HG02970 (cell line): ENCODE data around the gene RTP2.

Experiments
- ATAC-seq: cut with Tn5 transposase; IDR thresholded peaks from one replicate; pipeline ENCODE4 v1.9.1; 2021; ENCODE audit warnings: mild to moderate bottlenecking, moderate library complexity, moderate number of reproducible peaks; ENCODE audit not compliant: unreplicated experiment, low FRiP score

RTP2 gene, protein sequence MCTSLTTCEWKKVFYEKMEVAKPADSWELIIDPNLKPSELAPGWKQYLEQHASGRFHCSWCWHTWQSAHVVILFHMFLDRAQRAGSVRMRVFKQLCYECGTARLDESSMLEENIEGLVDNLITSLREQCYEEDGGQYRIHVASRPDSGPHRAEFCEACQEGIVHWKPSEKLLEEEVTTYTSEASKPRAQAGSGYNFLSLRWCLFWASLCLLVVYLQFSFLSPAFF

GRCh38 chr3:187702507-187703033, at the start of gene RTP2:
RTP2 (minus strand) TSS chr3:187702557; CDS start chr3:187702128, 429 bp downstream.
- ATAC-seq, result no peak

DNA sequence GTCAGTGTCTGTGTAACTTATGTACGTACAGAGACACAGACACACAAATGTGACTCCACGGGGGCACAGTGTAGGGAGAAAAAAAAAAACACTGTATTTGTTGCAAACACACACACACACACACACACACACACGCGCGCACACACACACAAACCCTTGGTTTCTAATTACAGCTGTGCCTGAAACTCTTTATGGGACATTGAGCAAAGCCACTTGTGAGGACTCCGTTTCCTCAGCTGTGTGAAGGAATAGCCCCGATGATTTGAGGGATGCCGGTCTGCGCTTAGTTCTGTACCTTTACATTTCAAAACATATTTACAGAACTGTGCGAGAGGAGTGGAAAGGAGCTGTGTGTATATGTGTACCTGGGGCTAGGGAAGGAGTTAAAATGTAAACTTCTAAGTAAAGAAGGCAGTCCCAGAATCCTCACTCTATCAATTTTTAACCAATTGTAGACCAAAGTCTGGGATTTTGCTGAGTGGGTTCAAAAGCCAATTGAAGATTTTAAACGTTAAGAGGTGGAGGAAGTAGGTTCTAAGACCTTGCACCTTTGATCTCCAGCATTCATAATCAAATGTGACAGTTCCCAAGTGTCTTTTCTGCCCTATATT, 48.3 kb upstream of the RTP2 start:
- no peak for ATAC-seq

DNA sequence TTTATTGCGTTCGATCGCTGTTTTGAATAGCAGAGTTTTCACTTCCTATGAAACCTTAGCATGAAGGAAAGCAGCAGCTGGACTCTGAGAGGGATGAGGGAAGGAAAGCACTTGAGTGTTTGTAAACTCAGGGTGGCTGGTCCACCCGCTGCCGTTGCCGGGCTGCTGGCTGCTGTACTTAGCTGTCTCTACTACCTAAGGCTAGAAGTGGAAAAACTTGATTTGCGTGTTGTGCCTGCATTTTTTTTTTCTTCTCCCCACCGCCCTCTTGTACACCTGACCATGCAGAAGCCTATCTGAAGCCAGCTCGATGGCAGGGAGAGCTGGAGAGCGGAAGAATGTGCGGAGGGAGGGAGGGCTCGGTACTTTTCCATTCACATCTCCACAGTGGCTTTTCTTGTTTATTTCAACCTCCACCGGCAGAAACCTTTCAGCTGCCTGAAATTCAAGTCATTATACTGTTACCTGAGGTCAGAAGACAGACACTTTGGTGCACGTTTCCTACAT, 47.7 kb upstream of the RTP2 start:
- no peak for ATAC-seq

DNA sequence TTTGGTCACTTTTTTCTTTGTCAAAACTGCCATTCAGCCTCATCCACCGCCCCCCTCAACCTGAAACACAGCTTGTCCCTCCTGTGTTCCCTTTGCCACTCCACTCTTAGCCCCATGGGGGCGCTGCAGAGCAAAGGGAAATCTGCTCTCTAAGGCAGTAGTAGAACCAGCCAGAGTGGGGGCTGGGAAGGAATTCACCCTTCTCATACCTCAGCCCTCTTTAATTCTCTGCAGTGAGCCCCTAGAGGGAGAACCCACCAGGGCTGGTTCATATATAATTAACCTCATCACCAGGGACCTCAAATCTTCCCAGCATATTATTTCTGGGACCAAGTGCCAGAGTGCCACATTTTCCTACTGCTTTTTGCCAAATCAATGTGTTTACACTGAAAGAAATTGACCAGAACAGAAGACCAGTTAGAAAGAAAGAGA, 45.7 kb upstream of the RTP2 start:
- ATAC-seq, result no peak

GRCh38 chr3:187747506-187747905, 45.1 kb upstream of the RTP2 start:
- ATAC-seq, result no peak

DNA sequence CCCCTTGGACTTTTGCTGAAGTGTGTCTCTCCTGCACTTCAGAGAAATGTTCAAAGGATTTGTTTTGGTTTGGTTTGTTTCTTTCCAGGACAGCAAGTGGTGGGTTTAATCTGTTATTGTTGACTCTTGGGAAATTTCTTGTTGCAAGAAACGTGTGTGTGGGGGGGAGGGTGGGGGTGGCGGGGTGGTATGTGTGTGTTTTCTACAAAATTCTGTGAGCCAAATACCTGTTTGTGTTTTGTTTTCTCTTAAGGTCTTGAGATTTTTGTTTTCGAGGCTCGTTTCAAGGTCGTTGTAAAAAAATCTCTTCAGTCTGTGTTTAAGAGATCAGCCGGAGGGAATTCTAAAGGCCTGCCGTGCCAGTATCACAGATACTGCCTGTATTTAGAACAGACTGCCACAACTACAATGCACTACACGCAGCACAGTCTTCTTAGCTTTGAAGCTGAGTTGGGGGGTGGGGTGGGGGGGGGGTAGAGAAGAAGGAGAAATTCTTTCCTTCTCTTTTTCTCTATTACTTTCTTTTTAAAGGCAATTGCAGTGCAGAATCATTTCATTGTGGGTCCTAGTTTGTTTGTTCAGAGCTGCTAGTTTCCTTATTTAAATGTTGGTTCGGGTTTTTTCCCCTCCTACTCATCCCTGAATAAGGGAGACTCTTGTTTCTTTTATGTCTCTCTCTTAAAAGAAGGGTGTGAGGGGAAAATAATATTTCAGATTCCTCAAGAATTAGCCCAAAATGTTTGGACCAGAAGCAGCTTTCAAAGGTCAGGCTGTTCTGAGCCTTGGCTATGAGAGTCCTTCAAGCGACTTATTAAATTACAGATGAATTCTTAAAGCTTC, 44.3 kb upstream of the RTP2 start:
- no peak for ATAC-seq

DNA sequence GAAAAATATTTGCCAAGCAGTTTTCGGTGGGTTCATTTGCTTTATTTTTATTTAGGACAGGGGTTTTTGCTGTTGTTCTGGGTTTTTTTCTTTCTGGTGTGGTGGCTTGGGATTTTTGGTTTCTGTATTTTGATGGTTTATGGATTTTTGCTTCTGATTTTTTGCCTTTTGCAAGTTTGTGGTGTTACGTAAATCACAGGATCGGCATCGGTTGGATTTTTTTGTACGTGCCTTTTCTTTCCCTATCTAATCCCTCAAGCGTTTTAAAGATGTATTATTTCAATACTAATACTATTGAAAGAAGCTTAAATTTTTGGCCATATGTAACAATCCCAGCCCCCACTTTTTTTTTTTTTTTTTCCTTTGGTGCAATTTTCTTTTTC, 43.7 kb upstream of the RTP2 start:
- no peak for ATAC-seq

DNA sequence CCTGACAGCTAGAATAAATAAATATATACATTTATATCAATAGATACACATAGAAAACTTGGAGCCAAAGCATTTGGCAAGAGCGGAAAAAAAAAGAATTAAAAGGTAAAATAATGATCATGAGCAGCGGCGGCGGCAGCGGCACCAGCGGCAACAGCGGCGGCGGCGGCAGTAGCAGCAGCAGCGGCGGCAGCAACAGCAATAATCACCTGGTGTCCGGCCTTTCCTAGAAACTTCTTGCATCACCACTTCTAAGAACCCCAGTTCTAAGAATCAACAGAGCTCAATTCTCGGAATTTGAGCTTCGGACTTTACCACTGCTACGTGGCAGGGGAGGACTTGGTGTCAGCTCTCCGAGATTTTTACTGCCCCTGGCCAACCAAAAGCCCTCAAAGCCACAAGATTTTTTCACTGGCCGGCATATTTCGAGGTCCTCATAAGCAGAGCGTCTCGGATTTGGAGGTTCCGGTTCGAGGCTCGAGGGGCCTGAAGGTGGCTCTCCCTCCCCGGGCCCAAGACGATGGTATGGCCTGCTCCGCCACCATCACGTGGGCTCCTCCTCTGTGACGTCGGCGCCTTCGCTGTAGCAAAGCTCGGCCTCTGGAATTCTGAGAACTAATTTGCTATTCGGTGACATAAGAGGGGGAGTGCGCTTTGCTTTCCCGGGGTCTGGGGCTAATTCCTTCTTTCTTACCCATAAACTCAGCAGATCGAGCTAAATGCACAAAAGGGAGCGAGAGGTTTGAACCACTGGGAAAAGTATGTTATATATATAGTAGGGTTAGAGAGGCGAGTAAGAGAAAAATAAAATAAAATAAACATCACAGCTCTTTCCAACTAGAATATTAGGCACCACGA, 43.1 kb upstream of the RTP2 start, which contains the start of gene BCL6:
BCL6 (minus strand) TSS at position 268 of the 858 bp plus-strand sequence. CDS start 11,775 bp downstream, outside the sequence.
- peak; percentile 70 for ATAC-seq

DNA sequence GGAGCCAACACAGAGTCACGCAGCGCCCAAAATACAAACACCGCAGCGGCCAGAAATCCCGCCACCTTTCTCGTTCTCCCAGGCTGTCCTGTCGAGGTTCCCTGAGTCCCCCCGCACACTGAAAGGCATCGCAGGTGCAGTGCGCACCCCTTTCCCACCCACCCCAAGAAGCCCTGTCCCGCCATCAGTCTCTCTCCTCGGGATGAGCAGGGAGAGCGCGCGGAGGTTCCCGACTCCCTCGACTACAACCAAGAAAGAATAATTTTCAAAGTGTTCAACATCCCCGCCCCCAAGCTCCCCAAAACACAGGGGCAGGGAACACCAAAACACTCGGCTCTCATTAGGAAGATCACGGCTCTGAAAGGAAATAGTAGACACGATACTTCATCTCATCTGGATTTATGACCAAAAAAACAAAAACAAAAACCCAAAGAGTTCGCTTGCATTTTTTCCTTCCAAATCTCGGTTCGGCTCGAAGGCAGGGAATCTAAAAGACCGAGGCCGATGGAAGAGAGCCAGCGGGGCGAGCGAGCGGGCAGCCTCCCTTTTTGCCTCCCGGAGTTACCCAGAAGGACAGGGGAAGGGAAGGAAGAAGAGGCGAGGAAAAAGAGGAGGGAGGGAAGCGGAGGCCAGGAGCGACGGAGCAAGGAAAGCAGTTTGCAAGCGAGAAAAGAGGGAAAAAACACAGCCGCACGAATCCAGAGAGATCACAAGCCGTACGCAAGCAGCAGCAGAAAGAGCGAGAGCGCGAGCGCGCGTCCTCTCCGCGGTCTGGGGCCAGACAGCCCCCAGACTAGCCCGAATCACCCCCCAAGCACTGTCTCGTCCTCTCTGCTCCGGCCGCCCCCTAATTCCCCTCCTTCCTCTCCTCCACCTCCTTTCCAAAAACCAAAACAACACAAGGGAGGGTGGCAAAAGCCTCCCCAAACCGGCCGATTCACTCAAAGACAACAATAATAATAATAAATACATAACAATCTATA, 42.1 kb upstream of the RTP2 start:
- no peak for ATAC-seq

DNA sequence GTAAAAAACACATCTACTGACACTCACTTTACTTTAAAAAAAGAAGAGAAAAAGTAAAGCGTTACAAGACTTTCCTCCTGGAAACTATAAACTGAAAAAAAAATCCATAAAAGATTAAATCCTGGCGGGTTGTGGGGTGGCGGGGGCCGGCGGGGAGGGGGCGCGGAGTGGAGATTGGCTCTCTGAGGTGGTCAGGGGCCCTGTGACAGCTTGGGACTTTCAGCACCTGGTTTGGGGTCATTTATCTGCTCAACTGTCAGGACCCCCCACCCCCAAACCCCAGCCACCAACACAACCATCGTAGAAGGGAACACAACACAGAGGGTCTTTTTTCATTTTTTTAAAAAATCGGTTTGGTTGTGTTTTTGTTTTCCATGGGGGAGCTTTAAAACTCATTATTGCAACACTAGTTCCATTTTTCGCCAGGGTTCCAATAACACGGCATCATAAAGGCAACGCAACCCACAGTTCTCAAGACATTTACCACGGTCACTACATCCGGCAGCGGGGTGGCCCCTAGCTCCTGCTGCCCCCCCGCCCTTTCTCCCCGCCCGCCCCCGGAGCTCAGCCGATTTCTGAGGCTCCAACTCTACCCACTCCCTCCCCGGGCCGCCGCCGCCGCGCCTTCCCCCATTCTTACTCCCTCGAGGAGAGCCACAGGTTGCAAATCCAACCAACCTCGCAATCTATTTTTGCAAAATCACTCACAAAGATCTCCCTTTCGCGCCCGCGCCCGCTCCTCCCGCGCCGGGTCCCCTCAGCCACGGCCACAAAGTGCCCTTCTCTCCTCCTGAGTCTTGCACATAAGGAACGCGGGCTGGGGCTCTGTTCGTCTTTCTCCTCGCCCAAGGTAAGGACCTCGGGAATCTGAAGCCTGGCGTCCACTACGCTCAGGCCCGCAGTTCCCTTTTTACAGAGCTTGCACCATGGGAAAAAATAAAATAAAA, 41.1 kb upstream of the RTP2 start:
- ATAC-seq, result no peak

DNA sequence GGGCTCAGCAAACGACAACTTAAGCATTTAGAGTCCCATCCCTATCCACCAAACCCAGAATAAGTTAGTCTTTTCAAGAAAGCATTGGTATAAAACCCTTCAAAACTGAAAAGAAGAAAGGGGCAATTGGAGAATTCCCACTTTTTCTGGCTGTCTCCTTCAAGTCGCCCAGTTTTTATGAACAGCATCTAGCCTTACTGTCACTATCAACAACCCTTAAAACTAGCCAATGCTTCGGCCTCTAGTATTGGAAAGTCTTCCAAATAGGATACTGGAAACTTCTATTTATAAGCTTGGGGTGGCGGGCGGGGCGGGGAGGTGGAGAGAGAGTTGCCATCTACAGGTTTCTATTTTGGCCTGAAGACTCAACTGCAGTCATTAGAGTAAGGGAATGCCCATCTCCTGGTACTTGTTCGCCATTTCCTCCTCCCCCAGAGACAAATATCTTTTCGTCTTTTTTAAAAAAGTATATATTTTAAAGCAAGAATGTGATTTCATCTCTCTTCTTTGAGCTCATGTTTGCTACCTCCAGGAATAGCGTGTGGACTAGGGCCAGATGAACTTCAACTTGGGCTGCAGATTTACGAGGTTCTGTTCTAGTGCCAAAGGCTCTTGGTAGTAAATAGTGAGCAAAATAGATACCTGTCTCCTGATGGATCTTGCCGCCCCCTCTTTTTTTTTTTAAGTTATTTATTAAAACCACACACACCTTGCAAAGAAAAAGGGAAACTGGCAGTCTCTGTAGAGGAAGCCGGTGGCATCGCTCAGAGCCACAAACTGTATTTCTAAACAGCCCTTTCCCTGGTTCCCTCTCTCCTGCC, 40.2 kb upstream of the RTP2 start:
- ATAC-seq, result no peak

GRCh38 chr3:187741403-187742350, 39.3 kb upstream of the RTP2 start:
- ATAC-seq, result no peak

GRCh38 chr3:187740421-187741399, 38.4 kb upstream of the RTP2 start:
- ATAC-seq, result no peak

- peak; percentile 48 for ATAC-seq
Measured at GRCh38 chr3:187739561-187740332, 37.4 kb upstream of the RTP2 start.
